GM19351 (cell line): Measurements from ENCODE around the gene ATRIP.
"Not testable (repeated sequence)": the region's sequence is repeated elsewhere in the genome, so short reads cannot be mapped to it uniquely, and the experiment has no call there.

Experiments used
- ATAC-seq: cut with Tn5 transposase; IDR thresholded peaks from one replicate; pipeline ENCODE4 v1.9.1; 2021; ENCODE audit warnings: mild to moderate bottlenecking, moderate library complexity; ENCODE audit not compliant: unreplicated experiment

The ATRIP gene

GRCh38 chr3:48446425-48447193, at the start of gene ATRIP:
Gene ATRIP (plus strand): TSS chr3:48446737. CDS start chr3:48446846, 109 bp downstream.
- peak; percentile 91 for ATAC-seq

DNA sequence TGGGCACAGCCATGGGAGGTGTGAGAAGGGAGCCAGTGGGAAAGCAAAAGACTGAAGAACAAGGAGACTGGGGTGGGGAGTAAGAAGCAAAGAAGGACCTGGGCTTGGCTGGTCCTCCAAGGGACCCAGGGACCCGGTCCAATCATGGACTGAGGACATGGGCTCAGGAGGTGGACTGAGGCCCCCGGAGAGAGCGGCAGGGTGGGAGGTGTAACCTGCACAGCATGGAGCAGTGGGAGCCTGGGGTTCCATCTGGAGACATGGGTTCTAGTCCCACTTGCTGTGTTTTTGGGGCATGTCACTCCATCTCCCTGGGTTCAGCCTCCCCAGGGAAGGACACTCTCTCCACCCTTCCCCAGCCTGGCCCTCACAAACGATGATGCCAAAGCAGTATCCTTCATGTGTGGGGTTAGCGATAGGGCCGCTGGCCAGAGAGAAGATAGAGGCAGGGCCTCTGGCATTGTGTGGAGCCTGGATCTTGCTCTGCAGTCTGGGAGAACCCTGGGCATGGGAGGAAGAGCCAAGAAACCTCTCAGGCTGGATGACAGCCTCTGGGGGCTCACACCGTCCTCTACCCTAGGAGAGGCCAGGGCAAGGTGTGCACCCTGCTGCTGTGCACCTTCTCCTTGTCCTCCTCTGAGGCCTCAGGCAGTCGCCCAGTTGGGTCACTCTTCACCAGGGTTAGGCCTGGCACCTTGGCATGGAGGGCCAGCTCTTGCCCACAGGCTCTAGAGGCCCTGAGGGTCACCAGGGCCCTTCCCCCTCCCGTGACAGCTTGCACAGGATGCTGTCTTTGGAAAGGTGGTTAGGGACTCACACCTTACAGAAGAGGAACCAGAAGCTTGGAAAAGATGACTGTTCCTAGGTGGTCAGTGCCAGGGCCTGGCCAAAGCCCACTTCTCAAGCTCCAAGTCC, 48.5 kb upstream of the ATRIP start:
- no peak for ATAC-seq

DNA sequence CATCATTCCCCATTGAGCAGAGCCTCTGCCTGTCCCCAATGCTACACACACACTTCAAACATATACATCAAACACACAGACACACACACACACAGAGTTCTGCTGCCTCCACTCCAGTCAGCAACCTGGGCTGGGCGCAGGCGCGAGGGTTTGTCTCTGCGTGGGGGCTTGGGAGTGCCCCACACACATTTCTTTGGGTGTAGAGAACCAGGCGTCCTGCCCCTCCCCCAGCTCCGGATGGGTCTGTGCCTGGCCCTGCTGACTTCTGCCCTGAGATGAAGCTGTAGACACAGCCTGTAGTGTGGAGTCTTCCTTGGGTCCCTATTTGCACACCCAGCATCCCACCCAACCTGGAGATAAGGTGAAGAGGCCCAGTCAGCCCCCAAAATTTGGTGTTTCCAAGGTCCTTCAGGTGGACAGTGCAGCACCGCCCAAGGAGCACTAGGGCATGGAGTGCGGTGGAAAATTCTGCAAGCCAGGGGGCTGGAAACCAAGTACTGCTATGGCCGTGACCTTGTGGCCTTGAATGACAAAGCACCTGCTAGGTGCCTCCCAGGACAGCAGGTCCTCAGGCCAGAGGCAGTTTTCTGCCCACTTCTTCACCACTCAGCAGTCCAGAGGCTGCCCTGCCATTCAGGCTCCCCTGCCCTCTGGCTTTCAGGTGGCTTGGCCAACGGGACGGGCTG, 47.7 kb upstream of the ATRIP start:
- no peak for ATAC-seq

DNA sequence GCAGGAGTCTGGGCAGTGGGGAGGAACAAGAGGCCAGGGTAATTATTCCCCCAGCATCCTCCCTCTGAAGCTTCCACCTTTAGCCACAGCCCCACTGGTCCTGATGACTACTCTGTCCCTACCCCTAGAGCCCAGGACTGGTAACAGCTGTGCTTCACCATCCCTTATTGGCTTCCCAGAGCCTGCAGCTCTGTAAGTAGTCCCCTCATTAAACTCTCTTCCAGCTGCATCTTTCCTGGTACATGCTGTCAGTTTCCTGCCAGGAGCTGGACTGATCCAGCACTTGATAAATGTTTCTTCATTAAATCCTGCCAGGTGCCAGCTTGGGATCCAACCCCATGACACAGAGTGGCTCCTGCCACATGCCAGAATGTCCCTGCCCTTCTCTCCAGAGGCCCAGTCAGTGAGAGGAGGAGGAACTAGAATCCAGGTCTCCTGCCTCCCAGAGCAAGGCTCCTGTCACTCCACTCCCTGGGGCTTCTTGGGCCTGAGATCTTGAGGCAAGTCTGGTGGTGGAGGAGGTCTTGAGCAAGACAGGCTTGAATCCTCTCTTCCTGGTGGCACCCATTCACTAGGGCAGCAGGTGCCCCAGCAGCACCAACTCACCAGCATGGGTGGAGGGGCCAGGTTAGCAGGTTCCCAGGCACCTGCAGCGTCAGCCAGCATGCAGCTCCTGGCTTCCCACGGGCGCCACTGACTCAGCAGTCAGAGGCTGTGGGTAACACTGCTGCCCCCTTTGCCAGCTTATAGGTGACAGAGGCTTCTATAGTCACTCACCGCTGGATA, 47.0 kb upstream of the ATRIP start:
- ATAC-seq: no peak

DNA sequence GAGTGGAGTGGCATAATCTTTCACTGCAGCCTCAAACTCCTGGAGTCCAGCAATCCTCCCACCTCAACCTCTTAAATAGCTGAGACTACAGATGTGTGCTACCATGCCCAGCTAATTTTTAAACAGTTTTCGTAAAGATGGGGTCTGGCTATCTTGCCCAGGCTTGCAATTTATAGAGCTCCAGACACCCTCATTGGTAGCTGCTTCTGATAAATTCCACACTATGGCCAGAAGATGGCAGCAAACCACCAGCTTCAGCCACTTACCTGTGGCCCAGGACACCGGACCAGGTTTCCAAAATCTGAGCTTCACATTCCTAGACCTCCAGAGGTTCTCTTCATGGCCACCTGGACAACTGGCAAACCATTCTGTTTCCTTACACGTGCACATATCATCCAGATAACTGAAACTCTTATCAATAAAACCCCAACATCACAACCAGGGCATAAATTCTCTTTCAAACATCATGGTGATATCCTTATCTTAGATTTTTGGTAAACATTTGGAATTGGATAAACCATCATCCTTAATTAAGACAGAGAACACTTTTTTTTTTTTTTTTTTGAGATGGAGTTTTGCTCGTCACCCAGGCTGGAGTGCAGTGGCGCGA, 45.6 kb upstream of the ATRIP start:
- no peak for ATAC-seq

DNA sequence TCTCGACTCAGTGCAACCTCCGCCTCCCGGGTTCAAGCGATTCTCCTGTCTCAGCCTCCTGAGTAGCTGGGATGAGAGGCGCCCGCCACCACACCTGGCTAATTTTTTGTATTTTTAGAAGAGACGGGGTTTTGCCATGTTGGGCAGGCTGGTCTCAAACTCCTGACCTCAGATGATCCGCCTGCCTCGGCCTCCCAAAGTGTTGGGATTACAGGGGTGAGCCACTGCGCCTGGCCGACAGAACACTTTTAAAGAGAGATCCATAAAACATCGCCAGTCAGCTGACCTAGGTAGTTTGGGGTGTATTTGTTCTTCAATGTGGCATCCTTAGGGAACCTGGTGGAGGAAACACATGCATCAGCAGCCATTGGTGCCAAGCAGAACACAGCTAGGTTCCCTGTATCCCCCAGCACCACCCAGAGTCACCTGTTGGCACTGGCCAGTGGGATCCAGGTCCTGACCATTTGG, 45.1 kb upstream of the ATRIP start:
- not testable (repeated sequence) for ATAC-seq

DNA sequence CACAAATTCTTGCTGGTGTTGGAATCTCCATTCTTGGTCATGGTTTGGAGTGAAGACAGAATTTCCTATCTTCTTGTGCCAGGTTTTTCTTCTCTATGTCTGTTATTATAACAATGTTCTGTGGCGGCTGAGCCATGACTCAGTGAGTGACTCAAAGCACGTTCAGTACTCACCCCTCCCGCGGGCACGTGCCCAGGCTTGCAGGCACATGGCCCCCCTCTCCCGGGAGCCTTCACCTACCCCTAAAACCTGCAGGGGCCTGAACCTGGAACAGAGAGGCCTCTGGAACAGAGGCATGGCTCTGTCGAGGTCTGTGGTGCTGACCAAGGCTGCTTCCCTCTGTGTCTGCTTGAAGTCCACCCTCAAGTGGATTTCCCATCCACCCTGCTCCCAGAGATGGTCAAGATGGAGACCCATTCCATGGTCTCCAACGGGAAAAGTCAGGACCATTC, 44.2 kb upstream of the ATRIP start:
- no peak for ATAC-seq

GRCh38 chr3:48402907-48403306, 43.6 kb upstream of the ATRIP start:
- no peak for ATAC-seq

DNA sequence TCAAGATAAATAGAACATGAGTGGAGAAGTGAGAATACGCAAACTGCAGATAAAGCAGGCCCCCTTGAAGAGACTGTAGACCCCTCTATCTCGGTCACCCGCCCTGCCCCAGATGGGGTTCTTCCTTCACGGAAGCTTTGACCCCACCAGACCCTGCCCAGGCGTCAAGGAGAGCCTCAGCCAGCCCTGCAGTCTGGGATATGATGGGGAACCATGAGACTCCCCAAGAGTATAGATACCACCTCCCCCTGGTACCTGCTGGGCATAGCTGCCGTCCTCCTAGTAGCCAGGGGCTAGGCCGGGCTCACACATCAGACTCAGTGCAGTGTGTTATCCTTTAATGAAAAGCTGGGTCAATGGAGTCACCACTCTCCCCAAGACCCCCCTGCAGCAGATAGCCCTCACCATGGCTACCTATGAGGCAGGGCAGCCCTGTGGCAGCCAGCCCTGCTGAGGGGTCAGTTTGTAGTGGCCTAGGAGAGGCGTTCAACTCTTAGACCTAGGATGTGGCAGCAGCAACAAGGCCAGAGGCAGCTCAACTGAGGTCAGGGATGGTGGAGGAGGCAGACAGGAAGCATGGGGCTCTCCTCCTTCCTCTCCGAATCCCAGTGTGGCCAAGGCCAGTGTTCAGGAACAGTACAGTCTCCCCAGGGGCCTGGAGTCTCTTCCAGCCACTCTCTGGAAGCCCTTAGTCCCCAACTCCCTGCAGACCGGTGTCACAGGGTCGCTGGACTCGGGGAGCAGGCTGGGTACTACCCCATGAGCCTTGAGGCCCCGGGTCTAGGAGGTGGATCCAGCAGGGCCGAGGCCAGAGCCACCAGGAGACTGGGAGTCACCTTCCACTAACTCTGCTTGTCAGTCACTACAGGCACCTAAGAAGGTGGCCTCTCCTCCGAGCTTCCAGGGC, 42.8 kb upstream of the ATRIP start:
- ATAC-seq: no peak

DNA sequence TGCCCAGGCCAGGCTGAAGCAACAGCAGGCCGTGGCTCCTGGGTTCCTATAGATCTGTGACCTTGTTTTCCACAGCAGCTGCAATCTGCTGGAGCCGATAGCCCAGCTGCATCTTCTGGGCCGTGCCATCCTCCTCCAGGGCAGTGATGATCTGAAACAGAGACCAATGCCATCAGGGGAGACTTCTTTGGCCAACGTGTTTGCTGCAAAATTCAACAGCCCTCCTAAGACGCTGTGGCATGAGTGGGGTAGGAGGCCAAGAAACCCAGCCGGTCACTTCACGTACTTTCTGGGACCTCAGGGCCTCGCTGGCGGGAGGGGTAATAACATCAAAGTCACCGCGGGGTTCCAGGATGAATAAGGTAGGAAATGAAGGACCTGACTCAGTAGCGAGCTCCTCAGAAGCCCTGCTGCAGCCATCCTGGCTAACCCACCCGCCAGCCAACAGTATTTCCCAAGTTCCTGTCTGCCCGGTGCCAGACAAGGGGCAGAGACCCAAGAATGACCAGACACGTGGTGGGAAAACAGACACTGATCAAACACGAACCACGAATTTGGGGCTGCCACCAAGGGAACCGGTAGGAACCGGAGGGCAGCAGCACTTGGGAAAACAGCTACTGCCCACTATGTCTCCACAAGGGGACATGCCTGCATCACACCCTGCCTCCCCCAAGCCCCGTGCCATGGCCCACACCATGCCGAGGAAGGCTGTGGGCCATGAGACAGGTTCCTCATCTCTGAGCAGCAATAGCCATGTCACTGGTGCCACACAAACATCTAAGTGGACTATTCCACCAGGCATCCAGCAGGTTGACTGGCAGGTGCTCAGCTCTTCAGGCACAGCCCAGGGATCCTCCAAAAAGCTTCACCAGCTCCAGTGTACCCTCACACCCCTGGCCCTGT, 41.8 kb upstream of the ATRIP start:
- ATAC-seq: no peak

- ATAC-seq: no peak
Observed at GRCh38 chr3:48405343-48405881, 41.1 kb upstream of the ATRIP start.

GRCh38 chr3:48405971-48406370, 40.6 kb upstream of the ATRIP start:
- no peak for ATAC-seq

- ATAC-seq: no peak
Observed at GRCh38 chr3:48406443-48407431, 39.8 kb upstream of the ATRIP start.

GRCh38 chr3:48407542-48408099, 38.9 kb upstream of the ATRIP start:
- ATAC-seq: no peak

GRCh38 chr3:48408823-48409281, 37.7 kb upstream of the ATRIP start:
- ATAC-seq: no peak
